GM18873 (cell line): ENCODE results near the gene OLFM1.
"Not testable (repeated sequence)": the region's sequence is repeated elsewhere in the genome, so short reads cannot be mapped to it uniquely, and the experiment has no call there.

ENCODE experiments used
- ATAC-seq: cut with Tn5 transposase; IDR thresholded peaks from one replicate; pipeline ENCODE4 v1.9.1; 2021; ENCODE audit warnings: mild to moderate bottlenecking, moderate library complexity, moderate number of reproducible peaks; ENCODE audit not compliant: unreplicated experiment, low FRiP score

Gene OLFM1

DNA sequence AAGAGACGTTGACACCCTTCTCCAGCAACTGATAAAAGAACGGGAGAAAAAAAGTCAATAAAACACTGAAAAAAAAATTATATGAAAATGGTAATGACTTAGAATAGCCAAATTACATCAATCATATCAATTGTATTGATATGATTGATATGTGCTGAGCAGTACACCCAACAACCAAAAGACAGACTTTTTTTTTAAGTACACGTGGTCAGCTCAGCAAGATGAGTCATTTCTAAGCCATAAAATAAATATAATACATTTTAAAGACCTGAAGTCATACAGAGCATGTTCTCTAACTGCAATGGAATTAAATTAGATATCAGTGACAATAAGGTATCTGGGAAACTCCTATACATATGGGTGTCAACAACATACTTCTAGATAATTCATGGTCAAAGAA is 30.9 kb upstream of the OLFM1 start:
- no peak for ATAC-seq

DNA sequence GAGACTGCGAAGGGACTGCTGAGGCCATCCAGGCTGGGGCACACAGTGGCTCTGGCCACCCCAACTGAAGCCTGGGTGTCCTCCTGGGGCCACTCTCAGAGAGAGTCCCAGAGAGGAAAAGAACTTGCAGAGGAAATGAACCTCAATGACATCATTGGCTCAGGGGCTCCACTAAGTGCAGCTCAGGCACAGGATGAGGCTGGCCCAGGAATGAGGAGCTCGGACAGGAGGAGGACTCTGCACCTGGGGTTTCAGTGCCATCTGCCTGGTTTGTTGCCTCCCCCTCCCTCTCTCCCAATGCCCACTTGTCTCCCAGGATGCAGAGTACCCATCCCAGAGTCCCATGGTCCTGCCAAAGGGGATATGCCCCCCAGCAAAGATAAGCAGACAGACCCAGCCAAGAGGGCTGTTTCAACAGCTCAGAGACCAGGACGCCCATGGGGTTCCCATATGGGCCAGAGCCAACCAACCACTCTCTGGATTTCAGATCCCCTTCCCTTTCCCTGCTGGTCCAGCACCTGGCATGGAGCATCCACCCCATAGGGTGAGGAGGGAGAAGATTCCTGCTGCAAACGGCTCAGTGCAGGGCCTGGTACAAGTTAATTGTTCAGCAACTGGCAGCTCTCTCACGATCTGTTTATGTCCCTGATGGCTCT is 26.9 kb upstream of the OLFM1 start:
- ATAC-seq: no peak

DNA sequence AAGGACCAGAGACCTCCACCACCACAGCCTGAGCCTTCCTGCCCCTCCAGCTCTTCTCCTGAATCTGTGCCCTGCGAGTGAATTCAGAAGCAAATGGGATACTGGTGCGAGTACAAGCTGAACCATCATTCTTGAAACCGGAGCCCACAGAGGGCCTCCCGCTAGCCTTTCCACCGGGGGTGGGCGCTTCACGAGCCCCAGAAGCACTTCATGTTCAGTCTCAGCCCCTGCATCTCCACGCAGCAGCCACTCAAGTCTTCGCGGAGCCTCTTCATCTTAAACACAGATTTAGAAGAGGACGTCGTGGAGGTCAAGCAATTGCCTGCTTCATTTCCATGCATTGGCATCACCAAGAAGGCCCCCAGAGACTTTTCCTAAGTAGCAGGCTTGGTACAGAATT is 26.0 kb upstream of the OLFM1 start:
- ATAC-seq: no peak

DNA sequence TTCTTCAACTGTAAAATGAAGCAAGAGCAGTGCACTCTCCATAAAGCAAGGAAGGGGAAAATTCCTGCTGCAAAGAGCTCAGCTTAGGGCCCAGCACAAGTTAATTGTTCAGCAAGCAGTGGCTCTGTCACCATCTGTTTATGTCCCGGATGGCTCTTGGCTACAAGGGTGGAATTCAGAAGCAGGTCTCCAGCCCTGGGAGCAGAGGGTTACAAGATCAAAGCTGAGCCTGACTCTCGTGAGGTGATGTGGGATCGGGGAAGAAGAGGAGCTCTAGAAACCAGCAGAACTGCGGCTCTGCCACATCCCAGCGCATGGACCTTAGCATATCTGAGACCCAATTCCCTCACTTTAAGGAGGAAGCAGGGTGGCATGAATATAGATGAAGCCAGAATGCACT is 25.2 kb upstream of the OLFM1 start:
- no peak for ATAC-seq

DNA sequence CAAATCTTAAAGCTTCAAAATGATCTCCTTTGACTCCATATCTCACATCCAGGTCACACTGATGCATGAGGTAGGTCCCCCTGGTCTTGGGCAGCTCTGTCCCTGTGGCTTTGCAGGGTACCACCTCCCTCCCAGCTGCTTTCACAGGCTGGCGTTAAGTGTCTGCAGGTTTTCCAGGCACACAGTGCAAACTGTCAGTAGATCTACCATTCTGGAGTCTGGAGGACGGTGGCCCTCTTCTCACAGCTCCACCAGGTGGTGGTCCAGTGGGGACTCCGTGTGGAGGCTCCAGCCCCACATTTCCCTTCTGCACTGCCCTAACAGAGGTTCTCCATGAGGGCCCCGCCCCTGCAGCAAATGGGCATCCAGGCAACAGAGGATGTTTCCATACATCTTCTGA is 24.0 kb upstream of the OLFM1 start:
- not testable (repeated sequence) for ATAC-seq

DNA sequence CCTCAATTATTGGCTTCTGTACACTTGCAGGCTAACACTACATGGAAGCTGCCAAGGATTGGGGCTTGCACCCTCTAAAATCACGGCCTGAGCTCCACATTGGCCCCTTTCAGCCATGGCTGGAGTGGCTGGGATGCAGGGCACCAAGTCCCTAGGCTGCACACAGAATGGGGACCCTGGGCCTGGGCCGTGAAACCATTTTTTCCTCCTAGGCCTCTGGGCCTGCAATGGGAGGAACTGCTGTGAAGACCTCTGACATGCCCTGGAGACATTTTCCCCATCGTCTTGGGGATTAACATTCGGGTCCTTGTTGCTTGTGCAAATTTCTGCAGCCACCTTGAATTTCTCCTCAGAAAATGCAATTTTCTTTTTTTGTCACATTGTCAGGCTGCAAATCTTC is 23.6 kb upstream of the OLFM1 start:
- not testable (repeated sequence) for ATAC-seq

DNA sequence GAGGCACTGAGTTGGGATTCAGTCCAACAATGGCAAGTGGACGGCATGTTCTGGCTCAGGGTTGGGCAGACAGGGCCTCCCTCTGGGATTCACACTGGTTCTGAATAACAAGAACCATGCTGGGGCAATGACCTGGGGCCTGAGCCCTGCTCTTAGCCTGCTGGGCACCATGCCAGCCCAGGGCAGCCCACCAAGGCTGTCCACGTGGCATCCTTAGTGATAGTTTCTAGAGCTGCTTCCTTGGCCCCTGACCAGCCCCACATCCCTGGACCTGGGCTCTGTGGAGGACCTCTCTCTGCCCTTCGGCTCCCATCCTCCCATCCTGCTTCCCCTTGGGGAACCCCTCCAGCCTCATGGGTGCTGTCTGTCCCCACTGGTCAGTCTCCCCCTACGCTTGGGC is 22.3 kb upstream of the OLFM1 start:
- ATAC-seq: no peak

DNA sequence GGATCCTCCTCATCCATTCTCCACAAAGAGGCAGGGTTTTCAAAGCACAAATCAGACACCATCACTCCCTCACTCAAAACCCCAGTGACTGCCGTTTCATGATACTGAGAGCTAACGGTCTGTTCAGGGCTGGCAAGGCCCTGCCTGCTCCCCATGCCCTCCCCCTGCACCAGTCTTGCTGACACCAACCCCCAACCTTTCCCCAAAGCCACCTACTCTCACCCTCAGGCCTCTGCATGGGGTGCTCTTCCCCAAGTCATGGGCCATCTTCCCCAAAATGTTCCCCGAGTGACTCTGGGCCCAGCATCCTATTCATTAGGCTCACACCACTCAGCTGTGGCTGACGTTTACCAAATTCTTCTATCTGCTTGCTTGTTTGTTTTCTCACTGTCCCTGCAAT is 21.7 kb upstream of the OLFM1 start:
- no peak for ATAC-seq

DNA sequence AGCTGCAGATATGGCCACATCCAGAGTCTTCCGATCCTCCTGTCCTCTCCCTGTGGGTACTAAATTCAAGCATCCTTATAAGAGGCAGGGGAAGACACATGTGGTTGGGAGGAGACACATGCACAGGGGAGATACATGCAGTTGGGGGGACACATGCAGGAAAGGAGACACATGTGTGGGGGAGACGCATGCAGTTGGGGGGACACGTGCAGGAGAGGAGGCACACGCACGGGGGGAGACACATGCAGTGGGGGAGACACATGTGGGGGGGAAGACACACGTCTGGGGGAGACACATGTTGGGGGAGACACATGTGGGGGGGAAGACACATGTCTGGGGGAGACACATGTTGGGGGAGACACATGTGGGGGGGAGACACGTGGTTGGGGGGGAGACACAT is 21.2 kb upstream of the OLFM1 start:
- no peak for ATAC-seq

DNA sequence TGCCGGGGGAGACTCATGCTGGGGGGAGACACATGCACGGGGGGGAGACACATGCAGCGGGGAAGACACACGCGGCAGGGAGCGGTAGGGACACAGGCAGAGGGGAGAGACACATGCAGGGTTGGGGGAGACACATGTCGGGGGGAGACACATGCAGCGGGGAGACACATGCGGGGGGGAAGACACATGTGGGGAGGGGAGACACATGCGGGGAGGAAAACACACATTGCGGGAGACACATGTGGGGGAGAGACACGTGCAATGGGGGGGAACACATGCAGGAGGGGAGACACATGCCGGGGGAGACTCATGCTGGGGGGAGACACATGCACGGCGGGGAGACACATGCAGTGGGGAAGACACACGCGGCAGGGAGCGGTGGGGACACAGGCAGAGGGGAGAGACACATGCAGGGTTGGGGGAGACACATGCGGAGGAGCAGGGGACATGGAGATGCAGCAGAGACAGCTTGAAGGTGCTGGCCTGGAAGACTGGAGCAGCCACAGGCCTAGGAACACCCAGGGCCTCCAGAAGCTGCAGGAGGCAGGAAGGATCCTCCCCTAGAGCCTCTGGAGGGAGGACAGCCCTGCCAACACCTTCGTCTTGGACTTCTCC is 20.3 kb upstream of the OLFM1 start:
- ATAC-seq: no peak

DNA sequence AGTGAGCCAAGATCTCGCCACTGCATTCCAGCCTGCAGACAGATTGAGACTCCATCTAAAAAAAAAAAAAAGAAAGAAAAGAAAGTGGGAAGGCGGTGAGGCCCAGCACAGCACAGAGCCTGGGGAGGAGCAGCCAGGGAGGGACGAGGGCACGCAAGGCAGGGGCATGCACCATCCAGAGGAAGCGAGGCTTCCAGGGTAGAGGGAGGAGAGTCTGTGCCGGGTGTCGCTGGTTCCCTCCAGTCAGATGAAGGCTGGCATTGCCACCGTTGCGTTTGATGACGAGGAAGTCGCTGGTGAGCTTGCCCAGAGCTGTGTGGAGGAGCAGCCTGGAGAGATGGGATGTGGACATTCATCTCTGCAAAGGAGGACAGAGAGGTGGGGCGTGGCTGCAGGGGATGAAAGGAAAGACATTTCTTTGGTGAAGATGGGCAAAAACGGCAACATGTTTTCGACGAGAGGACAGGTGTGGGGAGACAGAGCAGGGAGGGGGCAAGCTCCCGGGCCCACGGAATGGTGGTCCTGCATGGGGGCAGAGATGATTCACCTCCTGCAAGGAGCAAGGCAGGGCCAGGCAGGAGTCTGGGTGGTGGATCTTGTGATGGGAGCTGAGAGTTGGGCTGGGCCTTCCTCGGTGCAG is 18.6 kb upstream of the OLFM1 start:
- ATAC-seq: no peak

DNA sequence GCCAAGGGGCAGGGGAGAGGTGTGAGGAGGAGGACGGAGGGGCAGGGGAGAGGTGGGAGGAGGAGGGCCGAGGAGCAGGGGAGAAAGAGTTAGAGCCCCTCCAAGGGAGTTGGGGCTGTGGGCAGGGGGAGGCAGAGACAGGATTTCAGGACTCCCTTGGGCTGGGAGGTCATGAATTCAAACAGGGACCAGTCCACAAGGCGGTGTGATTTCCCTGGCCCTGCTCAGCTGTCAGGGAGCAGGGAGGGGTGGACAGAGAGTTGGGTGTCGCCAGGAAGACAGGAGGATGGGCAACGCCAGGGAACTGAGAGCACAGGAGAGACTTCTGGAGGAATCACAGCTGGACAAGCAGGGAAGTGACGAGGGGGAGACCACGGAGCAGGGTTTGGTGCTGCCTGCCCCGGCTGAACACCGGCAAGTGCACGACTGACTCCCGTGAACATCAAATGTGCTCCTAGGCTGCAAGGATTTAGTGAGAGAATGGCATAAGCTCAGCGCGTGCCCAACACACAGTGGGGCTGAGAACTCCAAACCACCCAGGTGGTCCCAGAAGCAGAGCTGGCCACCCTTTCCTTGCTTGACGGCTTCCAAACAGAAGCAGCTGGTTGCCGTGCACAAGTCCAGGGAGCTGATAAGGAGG is 17.8 kb upstream of the OLFM1 start:
- no peak for ATAC-seq

DNA sequence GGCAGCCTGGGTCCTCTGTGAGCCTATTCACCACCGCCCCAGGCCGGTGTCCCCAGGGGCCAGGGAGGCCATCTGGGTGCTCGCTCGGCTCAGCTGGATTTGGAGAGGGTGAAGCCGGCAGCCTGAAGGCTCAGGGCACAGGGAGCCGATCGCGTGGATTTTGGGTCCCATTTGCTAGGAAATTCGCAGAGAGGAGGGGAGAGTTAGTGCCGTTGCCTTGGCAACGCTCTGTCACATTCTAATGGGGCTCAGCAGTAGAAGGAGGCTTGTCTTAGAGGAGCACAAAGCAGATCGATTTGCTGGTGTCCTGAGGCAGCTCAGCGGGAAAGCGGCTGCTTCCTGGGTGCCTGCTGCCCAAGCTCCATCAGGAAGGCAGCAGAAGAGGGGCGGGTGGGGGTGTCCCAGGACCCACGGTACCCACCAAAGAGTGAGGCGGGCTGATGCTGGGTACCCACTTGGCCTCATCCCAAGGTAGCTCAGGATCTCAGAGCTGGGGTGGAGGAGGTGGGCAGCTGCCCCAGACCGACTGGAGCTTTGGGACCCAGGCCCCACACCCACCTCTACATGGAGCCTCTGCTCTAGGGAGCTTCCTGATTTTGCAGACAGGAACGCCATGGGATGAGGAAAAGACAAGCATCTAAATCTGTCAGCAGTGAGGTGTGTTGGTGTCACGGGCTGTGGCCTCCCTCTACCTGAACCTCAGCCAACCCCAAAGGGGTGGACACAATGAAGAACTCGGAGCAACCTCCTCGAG is 17.1 kb upstream of the OLFM1 start:
- no peak for ATAC-seq

DNA sequence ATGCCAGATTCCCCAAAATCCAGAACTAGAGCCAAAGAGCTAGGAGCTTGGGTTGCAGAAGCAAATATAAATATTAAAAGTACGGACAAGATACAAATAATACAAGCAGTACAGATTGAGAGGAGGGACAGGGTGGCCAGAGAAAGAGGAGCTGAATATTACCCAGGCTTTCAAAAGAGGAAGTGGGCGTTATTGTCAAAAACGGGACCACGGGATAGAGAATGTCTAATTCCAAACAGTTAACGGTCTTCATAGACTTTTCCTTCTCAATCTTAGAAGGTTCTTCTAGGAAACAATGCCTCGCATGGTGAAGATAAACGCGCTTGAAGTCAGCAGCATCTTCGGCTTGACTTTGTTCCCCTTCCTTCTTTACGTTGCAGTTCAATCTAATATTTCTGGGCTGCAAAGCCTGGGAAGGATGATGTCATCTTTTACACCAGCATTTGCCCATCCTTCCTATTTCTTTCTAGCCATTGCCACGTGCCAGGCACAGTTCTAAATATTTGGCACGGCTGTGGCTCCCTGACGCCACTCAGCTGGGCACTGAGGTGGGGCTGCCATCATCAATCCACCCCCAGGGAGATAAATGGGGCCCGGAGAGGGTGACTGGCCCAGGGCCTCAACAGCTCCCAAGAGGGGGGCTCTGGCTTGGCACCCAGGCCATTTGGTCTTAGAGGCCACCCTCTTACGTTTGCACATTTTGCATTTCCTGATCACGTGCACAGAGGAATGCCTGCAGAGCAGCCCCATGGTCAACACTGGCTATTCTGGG is 16.3 kb upstream of the OLFM1 start:
- no peak for ATAC-seq

DNA sequence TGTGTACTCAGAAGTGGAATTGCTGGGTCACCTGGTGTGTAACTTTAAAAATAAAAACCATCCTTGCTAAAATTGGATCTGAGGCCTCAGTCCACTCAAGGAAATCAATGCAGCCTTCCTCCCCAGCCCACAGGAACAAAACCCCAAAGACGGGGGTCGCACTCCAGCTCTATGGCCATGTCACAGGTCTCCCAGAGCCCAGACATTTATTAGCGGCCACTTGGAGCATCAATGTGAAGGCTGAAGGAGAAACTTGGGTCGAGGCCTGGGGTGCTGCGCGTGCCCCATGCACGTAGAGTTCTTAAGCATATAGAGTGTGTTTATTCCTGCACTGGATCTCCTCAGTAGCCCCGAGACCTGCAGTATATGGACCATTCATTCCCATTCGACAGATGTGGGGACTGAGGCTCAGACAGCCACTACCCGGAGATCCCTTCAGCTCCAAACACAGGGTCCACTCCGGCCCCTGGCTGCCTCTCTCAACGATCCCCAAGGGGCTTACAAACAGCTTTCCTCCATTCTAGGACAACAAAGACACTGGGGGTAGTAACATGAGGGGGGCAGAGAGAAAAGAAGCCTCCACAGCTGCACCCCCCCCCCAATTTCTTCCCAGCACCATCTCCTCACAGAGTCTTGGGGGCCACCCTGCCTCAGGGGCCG is 14.3 kb upstream of the OLFM1 start:
- no peak for ATAC-seq

DNA sequence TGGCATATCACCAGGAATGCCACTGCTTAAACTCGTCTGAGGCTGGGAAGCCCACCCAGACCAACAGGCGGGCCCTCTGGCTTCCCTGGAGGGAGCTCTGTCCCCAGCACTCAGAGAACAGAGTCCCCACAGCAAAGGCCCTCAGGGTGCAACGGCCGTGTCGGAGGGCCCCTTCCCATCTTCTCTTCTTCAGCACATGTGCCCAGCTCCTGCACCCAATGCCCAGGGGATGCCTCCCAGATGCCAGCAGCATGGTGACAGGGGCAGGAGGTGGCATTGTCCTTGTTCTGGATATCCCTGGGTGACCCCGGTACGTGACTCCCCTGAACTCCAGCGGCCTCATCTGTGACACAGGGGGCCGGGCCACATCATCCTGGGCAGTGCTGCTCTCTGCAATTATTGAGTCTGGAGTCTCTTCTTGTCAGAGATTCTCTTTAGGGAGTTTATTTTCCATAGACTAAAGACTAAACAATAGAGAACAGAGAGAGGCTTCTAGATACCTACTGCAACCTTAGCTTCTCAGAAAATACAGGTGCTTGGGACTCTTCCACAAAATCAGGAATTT is 13.6 kb upstream of the OLFM1 start:
- no peak for ATAC-seq

DNA sequence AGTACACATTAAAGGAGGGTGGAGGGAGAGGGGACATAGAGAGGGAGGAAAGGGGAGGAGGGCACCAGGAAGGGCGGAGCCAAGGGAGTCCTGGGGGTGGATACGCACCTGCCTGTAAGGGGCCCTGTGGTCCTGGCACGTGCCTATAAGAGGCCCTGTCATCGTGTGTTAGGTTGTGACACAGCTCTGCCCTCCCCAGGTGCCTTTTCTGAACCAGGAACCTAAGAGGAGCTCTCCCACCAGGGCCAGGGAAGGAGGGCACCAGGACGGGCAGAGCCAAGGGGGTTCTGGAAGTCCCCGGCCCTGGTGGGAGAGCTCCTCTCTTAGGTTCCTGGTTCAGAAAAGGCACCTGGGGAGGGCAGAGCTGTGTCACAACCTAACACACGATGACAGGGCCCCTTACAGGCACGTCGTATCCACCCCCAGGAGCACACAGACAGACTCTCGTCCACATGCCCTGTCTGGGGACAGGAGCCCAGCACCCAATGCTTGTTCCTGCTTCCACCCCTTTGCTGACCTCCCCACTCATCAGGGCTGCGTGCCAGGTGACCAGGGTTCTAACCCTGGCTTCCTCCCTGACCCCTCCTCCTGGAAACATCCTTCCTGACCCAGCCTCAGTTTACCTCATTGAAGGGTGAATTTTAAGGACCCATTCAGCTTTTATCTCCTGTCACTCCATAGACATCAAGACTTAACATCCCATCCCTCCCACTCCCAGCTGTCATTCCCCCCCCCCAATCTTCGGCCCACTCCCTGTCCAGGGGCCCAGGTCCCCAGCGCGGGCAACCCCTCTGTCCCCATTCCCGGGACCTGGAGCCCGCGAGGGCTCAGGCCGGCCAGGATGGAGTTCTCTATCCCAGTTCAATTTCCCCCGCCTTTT is 12.9 kb upstream of the OLFM1 start:
- no peak for ATAC-seq
